HG03095 (cell line): ENCODE data around the gene RTP5.
"Not testable (repeated sequence)": the region's sequence is repeated elsewhere in the genome, so short reads cannot be mapped to it uniquely, and the experiment has no call there.

ENCODE experiments used
- ATAC-seq: cut with Tn5 transposase; IDR thresholded peaks from one replicate; pipeline ENCODE4 v1.9.1; 2021; ENCODE audit warnings: moderate library complexity; ENCODE audit not compliant: unreplicated experiment

The RTP5 gene

DNA sequence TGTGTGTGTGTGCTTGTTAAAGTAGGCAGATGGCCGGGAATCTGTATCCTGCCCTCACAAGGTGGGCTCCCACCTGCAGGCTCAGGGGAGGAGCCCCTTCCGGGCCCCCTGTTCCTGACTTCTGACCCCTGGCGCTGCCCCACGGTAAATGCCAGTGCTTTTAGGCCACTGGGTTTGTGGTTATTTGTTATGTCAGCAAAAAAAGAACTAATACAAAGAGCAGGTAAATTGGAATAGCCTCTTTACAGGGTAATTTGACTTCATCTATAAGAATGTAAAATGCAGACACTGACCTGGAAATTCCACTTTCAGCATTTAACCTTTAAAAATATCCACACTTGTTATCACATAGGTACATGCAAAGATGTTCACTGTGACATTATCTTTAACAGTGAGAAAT lies 44.2 kb downstream of the RTP5 start:
- ATAC-seq, result no peak

DNA sequence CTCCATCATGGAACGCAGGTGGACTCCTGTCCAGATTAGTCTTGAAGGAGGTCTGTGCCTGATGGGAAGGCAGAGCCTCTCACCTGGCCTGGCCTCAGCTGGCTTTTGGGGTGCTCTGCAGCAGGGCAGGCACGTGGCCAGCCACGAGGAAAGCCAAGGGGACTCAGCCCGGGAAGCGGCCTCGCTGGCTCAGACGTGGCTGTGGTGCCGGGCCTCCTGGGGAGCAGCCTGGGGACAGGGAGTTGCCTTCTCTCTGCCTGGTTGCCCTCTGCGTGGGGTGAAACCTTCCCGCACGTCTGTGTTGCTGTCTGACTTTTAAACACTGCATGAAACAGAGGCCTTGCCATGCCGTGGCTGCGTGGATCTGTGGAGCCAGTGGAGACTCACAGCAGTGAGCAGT lies 45.0 kb downstream of the RTP5 start:
- no peak for ATAC-seq

DNA sequence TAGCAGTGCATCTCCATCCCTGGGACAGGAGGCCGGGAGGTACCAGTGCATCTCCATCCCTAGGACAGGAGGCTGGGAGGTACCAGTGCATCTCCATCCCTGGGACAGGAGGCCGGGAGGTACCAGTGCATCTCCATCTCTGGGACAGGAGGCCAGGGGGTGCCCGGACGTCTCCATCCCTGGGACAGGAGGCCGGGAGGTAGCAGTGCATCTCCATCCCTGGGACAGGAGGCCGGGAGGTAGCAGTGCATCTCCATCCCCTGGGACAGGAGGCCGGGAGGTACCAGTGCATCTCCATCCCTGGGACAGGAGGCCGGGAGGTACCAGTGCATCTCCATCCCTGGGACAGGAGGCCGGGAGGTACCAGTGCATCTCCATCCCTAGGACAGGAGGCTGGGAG lies 52.1 kb downstream of the RTP5 start:
- ATAC-seq, result not testable (repeated sequence)

DNA sequence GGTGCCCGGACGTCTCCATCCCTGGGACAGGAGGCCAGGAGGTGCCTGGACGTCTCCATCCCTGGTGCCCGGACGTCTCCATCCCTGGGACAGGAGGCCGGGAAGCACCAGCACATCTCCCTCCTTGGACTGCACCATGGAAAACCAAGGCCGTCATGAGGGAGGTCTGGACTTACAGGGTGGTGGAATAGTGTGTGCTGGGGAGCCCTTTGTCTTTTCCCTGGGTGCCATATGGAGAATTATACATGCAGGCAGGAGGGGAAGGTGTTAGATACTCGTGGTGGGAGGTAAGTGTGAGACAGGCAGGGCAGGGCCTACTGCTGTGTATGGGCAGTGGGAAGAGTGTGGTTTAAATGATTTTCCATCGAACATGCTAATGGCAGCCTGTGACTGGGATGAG lies 52.9 kb downstream of the RTP5 start:
- ATAC-seq, result no peak

DNA sequence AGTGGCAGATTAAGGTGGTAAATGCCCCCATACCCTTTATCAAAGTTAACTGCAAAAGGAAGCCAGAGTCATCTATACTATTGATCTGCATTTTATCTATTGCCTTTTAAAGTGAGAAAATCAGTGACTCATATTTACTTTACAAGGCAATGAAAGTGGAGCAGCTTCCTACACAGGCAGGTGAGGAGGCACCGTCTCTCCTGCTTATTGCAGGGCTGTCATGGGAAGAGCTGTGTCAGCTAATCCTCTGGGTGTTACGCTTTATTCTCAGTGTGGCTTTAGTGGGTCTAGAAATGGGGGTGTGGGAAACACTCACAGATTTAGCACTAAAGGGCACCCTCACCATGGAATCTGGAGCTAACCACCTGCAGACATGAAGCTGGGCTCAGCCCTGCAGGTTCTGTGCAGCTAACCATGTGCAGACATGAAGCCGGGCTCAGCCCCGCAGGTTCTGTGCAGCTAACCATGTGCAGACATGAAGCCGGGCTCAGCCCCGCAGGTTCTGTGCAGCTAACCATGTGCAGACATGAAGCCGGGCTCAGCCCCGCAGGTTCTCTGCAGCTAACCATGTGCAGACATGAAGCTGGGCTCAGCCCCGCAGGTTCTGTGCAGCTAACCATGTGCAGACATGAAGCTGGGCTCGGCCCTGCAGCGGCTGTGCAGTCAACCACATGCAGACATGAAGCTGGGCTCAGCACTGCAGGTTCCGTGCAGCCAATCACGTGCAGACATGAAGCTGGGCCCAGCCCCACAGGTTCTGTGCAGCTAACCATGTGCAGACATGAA lies 53.5 kb downstream of the RTP5 start:
- ATAC-seq, result not testable (repeated sequence)
